ENCODE data around the gene CDC42BPB. TPM values are rescaled to one million over a fixed set of nuclear protein-coding genes. Genes with fewer than 3 reads are reported as not detected.

CDC42BPB gene
- total RNA-seq, 1 experiment from 2014 or later: 84.4 TPM

DNA sequence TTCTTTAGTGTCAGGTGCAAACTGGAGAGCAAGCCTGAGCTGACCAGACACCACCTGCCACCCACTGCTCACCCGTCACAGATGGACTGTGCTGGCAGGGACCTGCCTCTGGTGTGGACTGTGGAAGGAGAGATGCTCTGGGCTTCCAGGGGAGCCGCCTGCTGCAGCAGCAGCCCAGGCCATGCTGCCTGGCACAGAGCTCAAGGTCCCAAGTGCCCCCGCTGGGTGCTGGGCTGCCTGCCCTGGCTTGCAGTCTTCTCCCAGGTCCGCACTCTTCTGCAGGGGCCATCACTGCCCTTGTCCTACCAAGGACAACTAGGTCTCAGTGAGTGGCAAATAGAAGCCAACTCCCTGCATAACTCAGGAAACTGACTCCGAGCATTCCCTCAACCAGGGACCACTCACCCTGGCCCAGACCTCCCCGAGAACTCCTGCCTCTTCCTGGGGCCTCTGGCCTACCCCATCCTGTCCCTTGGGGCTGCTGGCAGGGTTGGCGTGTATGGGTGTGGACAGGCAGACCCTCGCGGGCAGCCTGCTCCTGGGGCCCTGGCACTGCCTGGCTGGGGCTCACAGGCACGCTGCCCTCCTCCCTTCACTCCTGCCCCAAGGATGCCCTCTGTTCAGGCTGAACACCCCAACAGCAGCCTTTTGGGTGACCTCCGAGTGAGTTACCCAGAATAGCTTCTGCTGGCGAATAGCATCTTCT lies 125.6 kb downstream of the CDC42BPB start:
- Histone ChIP-seq H3K27ac (ENCODE audit: low read length) (no peak overlapping the region), H3K4me3 (ENCODE audit: low read depth in 2 of 2, low read length in 2 of 2) (no peak overlapping the region), H3K27me3 (ENCODE audit: control insufficient read depth, insufficient read depth, low read length) (no peaks in the 10 kb centered on the region), H3K9me3 (ENCODE audit: control insufficient read depth, insufficient read depth, low read depth, low read length) (no peaks in the 10 kb centered on the region), H3K36me3 (ENCODE audit: control insufficient read depth, insufficient read depth, low read length) (no peaks in the 10 kb centered on the region), H3K4me1 (ENCODE audit: control insufficient read depth, insufficient read depth, low read length) (no peaks in the 10 kb centered on the region; the same call in 1 of the 2 replicates)
- ChIA-PET CTCF (no interaction called here), POLR2A (no interaction called here)
- in situ Hi-C loops (cut with HindIII; ENCODE audit: low pct_unique_long_range_greater_than_20kb, low sequenced_read_pairs) (no loop called here), intact Hi-C loops (cut with micrococcal nuclease; ENCODE audit: unreplicated experiment) (no loop called here)
- no peak for TF ChIP-seq SIN3A (IDR thresholded peaks at IDR 0.05; ENCODE audit: borderline replicate concordance, insufficient read depth, low read depth, low read length)
- TF ChIP-seq, protein P1, sequence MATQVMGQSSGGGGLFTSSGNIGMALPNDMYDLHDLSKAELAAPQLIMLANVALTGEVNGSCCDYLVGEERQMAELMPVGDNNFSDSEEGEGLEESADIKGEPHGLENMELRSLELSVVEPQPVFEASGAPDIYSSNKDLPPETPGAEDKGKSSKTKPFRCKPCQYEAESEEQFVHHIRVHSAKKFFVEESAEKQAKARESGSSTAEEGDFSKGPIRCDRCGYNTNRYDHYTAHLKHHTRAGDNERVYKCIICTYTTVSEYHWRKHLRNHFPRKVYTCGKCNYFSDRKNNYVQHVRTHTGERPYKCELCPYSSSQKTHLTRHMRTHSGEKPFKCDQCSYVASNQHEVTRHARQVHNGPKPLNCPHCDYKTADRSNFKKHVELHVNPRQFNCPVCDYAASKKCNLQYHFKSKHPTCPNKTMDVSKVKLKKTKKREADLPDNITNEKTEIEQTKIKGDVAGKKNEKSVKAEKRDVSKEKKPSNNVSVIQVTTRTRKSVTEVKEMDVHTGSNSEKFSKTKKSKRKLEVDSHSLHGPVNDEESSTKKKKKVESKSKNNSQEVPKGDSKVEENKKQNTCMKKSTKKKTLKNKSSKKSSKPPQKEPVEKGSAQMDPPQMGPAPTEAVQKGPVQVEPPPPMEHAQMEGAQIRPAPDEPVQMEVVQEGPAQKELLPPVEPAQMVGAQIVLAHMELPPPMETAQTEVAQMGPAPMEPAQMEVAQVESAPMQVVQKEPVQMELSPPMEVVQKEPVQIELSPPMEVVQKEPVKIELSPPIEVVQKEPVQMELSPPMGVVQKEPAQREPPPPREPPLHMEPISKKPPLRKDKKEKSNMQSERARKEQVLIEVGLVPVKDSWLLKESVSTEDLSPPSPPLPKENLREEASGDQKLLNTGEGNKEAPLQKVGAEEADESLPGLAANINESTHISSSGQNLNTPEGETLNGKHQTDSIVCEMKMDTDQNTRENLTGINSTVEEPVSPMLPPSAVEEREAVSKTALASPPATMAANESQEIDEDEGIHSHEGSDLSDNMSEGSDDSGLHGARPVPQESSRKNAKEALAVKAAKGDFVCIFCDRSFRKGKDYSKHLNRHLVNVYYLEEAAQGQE (IDR thresholded peaks at IDR 0.05; ENCODE audit: insufficient read depth in 1 of 2, low read depth in 2 of 2, low read length in 1 of 2): no peak
- TF ChIP-seq CTCF (IDR thresholded peaks at IDR 0.05): no peak
- TF ChIP-seq POLR2AphosphoS5 (IDR thresholded peaks at IDR 0.05; ENCODE audit: low read depth, low read length): no peak
- TF ChIP-seq TCF7L2 (IDR thresholded peaks at IDR 0.05; ENCODE audit: low read depth, low read length): no peak
- no TSS peak for BruUV-seq (replicated peaks)
- ATAC-seq (peak; percentile 20; the same call in 1 of the 2 replicates), DNase-seq (ENCODE audit: low read depth, low spot score) (no peak)

- Histone ChIP-seq H3K36me3 (ENCODE audit: control insufficient read depth, insufficient read depth, low read length) (no peaks in the 10 kb centered on the region), H3K9me3 (ENCODE audit: control insufficient read depth, insufficient read depth, low read depth, low read length) (no peaks in the 10 kb centered on the region), H3K27ac (ENCODE audit: low read length) (no peak overlapping the region), H3K4me1 (ENCODE audit: control insufficient read depth, insufficient read depth, low read length) (peaks cover under 1% of the 10 kb centered on the region; the same call in 1 of the 2 replicates), H3K4me3 (ENCODE audit: low read depth in 2 of 2, low read length in 2 of 2) (no peak overlapping the region), H3K27me3 (ENCODE audit: control insufficient read depth, insufficient read depth, low read length) (no peaks in the 10 kb centered on the region)
- TF ChIP-seq, protein P1 (IDR thresholded peaks at IDR 0.05; ENCODE audit: insufficient read depth in 1 of 2, low read depth in 2 of 2, low read length in 1 of 2): no peak
- no peak for TF ChIP-seq SIN3A (IDR thresholded peaks at IDR 0.05; ENCODE audit: borderline replicate concordance, insufficient read depth, low read depth, low read length)
- no peak for TF ChIP-seq CTCF (IDR thresholded peaks at IDR 0.05)
- TF ChIP-seq POLR2AphosphoS5 (IDR thresholded peaks at IDR 0.05; ENCODE audit: low read depth, low read length): no peak
- TF ChIP-seq TCF7L2 (IDR thresholded peaks at IDR 0.05; ENCODE audit: low read depth, low read length): no peak
- CTCF ChIA-PET: no interaction called here
- intact Hi-C loops (cut with micrococcal nuclease; ENCODE audit: unreplicated experiment) (no loop called here), in situ Hi-C loops (cut with HindIII; ENCODE audit: low pct_unique_long_range_greater_than_20kb, low sequenced_read_pairs) (no loop called here)
- POLR2A ChIA-PET: no interaction called here
- DNase-seq (ENCODE audit: low read depth, low spot score): no peak
- peak; percentile 40; the same call in 1 of the 2 replicates for ATAC-seq
- BruUV-seq (replicated peaks): no TSS peak
These were observed 126.4 kb downstream of the CDC42BPB start for GRCh38 chr14:102930753-102931579.

Measured in Panc1 (cell line).